Skeletal muscle tissue (tissue), 4 donors: ENCODE data around the gene FSHB. TPM values are rescaled to one million over a fixed set of nuclear protein-coding genes. Genes with fewer than 3 reads are reported as not detected.
"Not testable (repeated sequence)": the region's sequence is repeated elsewhere in the genome, so short reads cannot be mapped to it uniquely, and the experiment has no call there.

ENCODE experiments used
- H3K27ac ChIP-seq: one replicate; pipeline ENCODE4 v1.7.0; 2013; ENCODE audit warnings: mild to moderate bottlenecking, low read depth, low read length, inconsistent platforms
- H3K27me3 ChIP-seq, 3 donors: one replicate each; pipeline ENCODE4 v1.7.0; 2013; ENCODE audit warnings: low read length in 3 of 3; ENCODE audit not compliant: control insufficient read depth in 3 of 3, insufficient read depth in 3 of 3
- H3K36me3 ChIP-seq, 3 donors: one replicate each; pipeline ENCODE4 v1.7.0; 2013; ENCODE audit warnings: low read length in 3 of 3; ENCODE audit not compliant: control insufficient read depth in 3 of 3, insufficient read depth in 3 of 3
- H3K4me1 ChIP-seq, 3 donors: one replicate each; pipeline ENCODE4 v1.7.0; 2013; ENCODE audit warnings: low read length in 3 of 3, mild to moderate bottlenecking in 3 of 3; ENCODE audit not compliant: control insufficient read depth in 3 of 3, insufficient read depth in 3 of 3
- H3K4me3 ChIP-seq, 3 donors: one replicate each; pipeline ENCODE4 v1.7.0; 2013; ENCODE audit warnings: low read length in 3 of 3
- H3K9ac ChIP-seq, 3 donors: one replicate each; pipeline ENCODE4 v1.7.0; 2013; ENCODE audit warnings: low read length in 3 of 3, mild to moderate bottlenecking in 3 of 3, moderate library complexity in 2 of 3, low read depth in 1 of 3
- H3K9me3 ChIP-seq, 3 donors: one replicate each; pipeline ENCODE4 v1.7.0; 2013; ENCODE audit warnings: low read length in 3 of 3; ENCODE audit not compliant: control insufficient read depth in 3 of 3
- total RNA-seq: library from RNA; depleted of rRNA; stranded (reverse); fragments of >200 nt; gene quantifications from one replicate; pipeline ENCODE4 v1.2.3, GENCODE V29; 2014
- donor health status: Osteomylitis.

FSHB gene
- total RNA-seq: not detected

DNA sequence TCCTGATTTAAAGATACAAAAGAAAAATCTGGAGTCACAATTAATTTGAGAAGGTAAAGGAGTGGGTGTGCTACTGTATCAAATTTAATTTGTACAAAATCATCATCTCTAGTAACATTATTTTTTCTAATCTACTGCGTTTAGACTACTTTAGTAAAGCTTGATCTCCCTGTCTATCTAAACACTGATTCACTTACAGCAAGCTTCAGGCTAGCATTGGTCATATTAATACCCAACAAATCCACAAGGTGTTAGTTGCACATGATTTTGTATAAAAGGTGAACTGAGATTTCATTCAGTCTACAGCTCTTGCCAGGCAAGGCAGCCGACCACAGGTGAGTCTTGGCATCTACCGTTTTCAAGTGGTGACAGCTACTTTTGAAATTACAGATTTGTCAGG is at the start of gene FSHB:
Gene FSHB (plus strand): TSS at position 301 of the 400 bp plus-strand sequence. CDS start 889 bp downstream, outside the sequence.
- Histone ChIP-seq H3K9me3 (no peaks in the 10 kb centered on the region), H3K36me3 (no peaks in the 10 kb centered on the region), H3K4me3 (no peak within 1 kb of the TSS), H3K27ac (no peak within 1 kb of the TSS), H3K27me3 (no peaks in the 10 kb centered on the region), H3K9ac (no peak within 1 kb of the TSS), H3K4me1 (no peaks in the 10 kb centered on the region)

- Histone ChIP-seq H3K4me1 (no peaks in the 10 kb centered on the region), H3K4me3 (no peak overlapping the region), H3K27ac (no peak overlapping the region), H3K9me3 (no peaks in the 10 kb centered on the region), H3K9ac (no peak overlapping the region), H3K36me3 (no peaks in the 10 kb centered on the region), H3K27me3 (no peaks in the 10 kb centered on the region)
Measured at GRCh38 chr11:30186748-30187147, 44.1 kb upstream of the FSHB start.

GRCh38 chr11:30192620-30193019 is 38.2 kb upstream of the FSHB start:
- Histone ChIP-seq H3K9ac (no peak overlapping the region), H3K9me3 (no peaks in the 10 kb centered on the region), H3K27me3 (no peaks in the 10 kb centered on the region), H3K27ac (no peak overlapping the region), H3K4me3 (no peak overlapping the region), H3K36me3 (no peaks in the 10 kb centered on the region), H3K4me1 (no peaks in the 10 kb centered on the region)

- no peaks in the 10 kb centered on the region for H3K36me3 ChIP-seq
- no peaks in the 10 kb centered on the region for H3K9me3 ChIP-seq
- H3K4me1 ChIP-seq: no peaks in the 10 kb centered on the region
- H3K4me3 ChIP-seq: no peak overlapping the region
- no peak overlapping the region for H3K27ac ChIP-seq
- H3K27me3 ChIP-seq: no peaks in the 10 kb centered on the region
- H3K9ac ChIP-seq: no peak overlapping the region
Measured at GRCh38 chr11:30196400-30197206, 34.2 kb upstream of the FSHB start.

- H3K4me1 ChIP-seq: no peaks in the 10 kb centered on the region
- H3K27me3 ChIP-seq: no peaks in the 10 kb centered on the region
- no peak overlapping the region for H3K9ac ChIP-seq
- no peak overlapping the region for H3K27ac ChIP-seq
- no peaks in the 10 kb centered on the region for H3K36me3 ChIP-seq
- H3K9me3 ChIP-seq: no peaks in the 10 kb centered on the region
- H3K4me3 ChIP-seq: no peak overlapping the region
Measured at GRCh38 chr11:30197869-30198268, 32.9 kb upstream of the FSHB start.

DNA sequence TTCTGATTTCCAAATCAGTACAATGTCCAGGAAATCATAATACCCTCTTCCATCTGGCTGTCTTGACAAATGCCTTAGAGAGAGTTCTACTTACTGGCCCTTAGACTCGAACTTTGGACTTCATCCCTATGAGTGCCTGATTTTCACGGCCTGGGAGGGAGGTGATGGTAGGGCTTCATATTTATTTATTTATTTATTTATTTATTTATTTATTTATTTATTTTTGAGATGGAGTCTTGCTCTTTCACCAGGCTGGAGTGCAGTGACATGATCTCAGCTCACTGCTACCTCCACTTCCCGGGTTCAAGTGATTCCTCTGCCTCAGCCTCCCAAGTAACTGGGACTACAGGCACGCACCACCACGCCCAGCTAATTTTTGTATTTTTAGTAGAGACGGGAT is 27.8 kb upstream of the FSHB start:
- H3K4me1 ChIP-seq, H3K27ac ChIP-seq, H3K27me3 ChIP-seq, H3K4me3 ChIP-seq, H3K36me3 ChIP-seq, H3K9ac ChIP-seq, H3K9me3 ChIP-seq: not testable (repeated sequence)

DNA sequence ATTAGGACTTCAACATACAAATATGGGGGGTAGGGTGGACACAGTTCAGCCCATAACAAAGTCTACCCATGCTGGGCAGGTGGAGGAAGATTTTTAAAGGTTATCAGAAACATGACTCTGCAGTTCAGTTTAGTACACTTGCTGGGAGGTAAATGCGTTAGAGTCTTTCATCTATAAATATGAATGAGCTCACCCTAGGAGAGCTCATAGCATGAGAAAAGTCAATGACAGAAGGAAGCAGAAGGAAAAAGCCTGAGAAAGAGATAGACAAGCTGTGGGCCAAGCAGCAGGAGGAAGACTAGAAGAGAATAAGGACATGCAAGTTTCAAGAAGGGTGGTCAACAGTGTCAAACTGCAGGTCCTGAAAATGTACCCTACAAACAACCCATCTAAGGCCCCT is 27.0 kb upstream of the FSHB start:
- H3K9me3 ChIP-seq: no peaks in the 10 kb centered on the region
- peaks cover 0 to 6% (median 0%) of the 10 kb centered on the region in 3 donors for H3K4me1 ChIP-seq
- no peaks in the 10 kb centered on the region for H3K36me3 ChIP-seq
- H3K27ac ChIP-seq: no peak overlapping the region
- no peak overlapping the region for H3K4me3 ChIP-seq
- H3K27me3 ChIP-seq: no peaks in the 10 kb centered on the region
- no peak overlapping the region for H3K9ac ChIP-seq

- Histone ChIP-seq H3K36me3 (no peaks in the 10 kb centered on the region), H3K4me3 (no peak overlapping the region), H3K27ac (no peak overlapping the region), H3K4me1 (peaks cover 0 to 6% (median 0%) of the 10 kb centered on the region in 3 donors), H3K9me3 (no peaks in the 10 kb centered on the region), H3K27me3 (no peaks in the 10 kb centered on the region), H3K9ac (no peak overlapping the region)
Measured at GRCh38 chr11:30206249-30206996, 24.4 kb upstream of the FSHB start.

DNA sequence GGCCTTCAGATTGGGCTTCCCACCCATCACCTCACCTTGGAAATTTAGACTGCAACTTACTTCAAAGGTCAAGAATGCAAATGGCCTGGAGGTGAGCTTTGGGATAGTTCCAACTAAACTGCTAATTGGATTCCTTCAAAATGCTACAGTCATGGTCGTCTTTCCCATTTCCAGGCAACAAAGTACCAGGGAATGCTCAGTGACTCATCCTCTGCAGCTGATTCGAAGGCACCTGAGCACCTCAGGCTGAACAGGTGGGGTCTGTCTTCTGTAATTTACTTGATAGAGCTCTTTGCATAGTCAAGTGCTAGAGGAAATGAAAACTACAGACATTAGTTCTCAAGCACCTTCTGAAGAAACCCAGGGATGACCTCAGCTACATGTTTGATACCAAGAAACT is 20.5 kb upstream of the FSHB start:
- Histone ChIP-seq H3K27ac (no peak overlapping the region), H3K9me3 (no peaks in the 10 kb centered on the region), H3K4me1 (no peaks in the 10 kb centered on the region), H3K36me3 (no peaks in the 10 kb centered on the region), H3K9ac (no peak overlapping the region), H3K27me3 (no peaks in the 10 kb centered on the region), H3K4me3 (no peak overlapping the region)

DNA sequence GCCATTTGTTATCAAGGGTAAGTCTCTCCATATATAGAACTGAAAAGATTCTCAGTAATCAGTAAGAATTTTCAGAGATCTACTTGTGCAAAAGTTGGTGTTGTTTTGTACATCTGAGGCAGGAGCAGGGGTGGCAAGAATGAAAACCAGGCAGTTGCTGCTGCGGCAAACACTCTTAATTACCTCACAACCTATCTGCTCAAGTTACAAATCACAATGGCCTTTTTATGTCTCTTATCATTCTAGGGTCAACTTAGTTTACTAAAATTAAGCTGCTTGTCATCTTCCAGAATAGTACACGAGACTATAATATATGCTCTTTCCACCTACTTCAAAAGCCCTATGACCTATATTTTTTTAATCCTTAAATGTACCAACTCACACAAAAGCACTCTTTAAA is 14.3 kb upstream of the FSHB start:
- no peak overlapping the region for H3K27ac ChIP-seq
- H3K27me3 ChIP-seq: no peaks in the 10 kb centered on the region
- H3K9me3 ChIP-seq: no peaks in the 10 kb centered on the region
- H3K9ac ChIP-seq: no peak overlapping the region
- H3K4me1 ChIP-seq: no peaks in the 10 kb centered on the region
- no peak overlapping the region for H3K4me3 ChIP-seq
- no peaks in the 10 kb centered on the region for H3K36me3 ChIP-seq
